Thyroid gland (tissue), 4 donors: ENCODE measurements around the gene ADCY9. TPM values are rescaled to one million over a fixed set of nuclear protein-coding genes. Genes with fewer than 3 reads are reported as not detected.
"Not testable (repeated sequence)": the region's sequence is repeated elsewhere in the genome, so short reads cannot be mapped to it uniquely, and the experiment has no call there.

ENCODE experiments used
- DNase-seq, 2 donors: peaks; one replicate each; pipeline ENCODE4 v3.0.0-alpha.2; 2019
- H3K27ac ChIP-seq, 3 donors: fragments of 200-600 bp; sonication (generic); 1 replicate in 2 of 3; 2 replicates in 1 of 3; pipeline ENCODE4 v1.5.1; 2016 to 2019; ENCODE audit warnings: mild to moderate bottlenecking in 1 of 3, moderate library complexity in 1 of 3
- H3K27me3 ChIP-seq: fragments of 200-600 bp; sonication (generic); one replicate; pipeline ENCODE4 v1.5.1; 2019
- H3K36me3 ChIP-seq, 2 donors: fragments of 200-600 bp; sonication (generic); one replicate each; pipeline ENCODE4 v1.5.1; 2016 to 2019
- H3K4me1 ChIP-seq, 2 donors: fragments of 200-600 bp; sonication (generic); one replicate each; pipeline ENCODE4 v1.5.1; 2017 to 2019
- H3K4me3 ChIP-seq, 3 donors: fragments of 200-600 bp; sonication (generic); replicated peaks in 1 of 3; 1 replicate in 2 of 3; 2 replicates in 1 of 3; pipeline ENCODE4 v1.5.1; 2016; ENCODE audit warnings: mild to moderate bottlenecking in 1 of 3
- H3K9me3 ChIP-seq: fragments of 200-600 bp; sonication (generic); one replicate; pipeline ENCODE4 v1.5.1; 2017
- POLR2A ChIP-seq, 2 donors: fragments of 450-650 bp; IDR thresholded peaks; one replicate each; pipeline ENCODE4 v1.6.1; 2017; ENCODE audit warnings: antibody characterized with exemption in 2 of 2, mild to moderate bottlenecking in 2 of 2, moderate library complexity in 1 of 2
- WGBS, 2 donors: methylation state at CpG; one replicate each; pipeline ENCODE4 v1.1.5; 2017; 5-methylcytosine and 5-hydroxymethylcytosine counted together
- intact Hi-C: fragments of 100-400 bp; cut with DNase I; formaldehyde crosslinking; loops from one replicate; pipeline ENCODE4 v1.15.1; 2023
- total RNA-seq, 4 donors: library from RNA; depleted of rRNA; stranded (reverse); fragments of >200 nt; gene quantifications; one replicate each; pipeline ENCODE4 v1.2.3, GENCODE V29; 2016
- TF ChIP-seq, protein P1 (sequence below), 6 experiments: fragments of 200-600 bp in 3 of 6; fragments of 450-650 bp in 3 of 6; sonication (generic) in 3 of 6; IDR thresholded peaks; one replicate each; pipeline ENCODE4 v1.5.1; 2016 to 2019; ENCODE audit warnings: antibody characterized with exemption in 6 of 6, mild to moderate bottlenecking in 2 of 6, inconsistent platforms in 1 of 6, moderate library complexity in 1 of 6

The ADCY9 gene
- total RNA-seq, 4 donors from 2014 or later = 61.4 to 123 (median 94.1) TPM

GRCh38 chr16:4157376-4157825, 41.2 kb upstream of the ADCY9 start:
- Histone ChIP-seq H3K4me3 (no peak overlapping the region), H3K9me3 (no peaks in the 10 kb centered on the region), H3K27me3 (no peaks in the 10 kb centered on the region), H3K27ac (no peak overlapping the region), H3K36me3 (no peaks in the 10 kb centered on the region), H3K4me1 (no peaks in the 10 kb centered on the region)
- TF ChIP-seq, protein P1, sequence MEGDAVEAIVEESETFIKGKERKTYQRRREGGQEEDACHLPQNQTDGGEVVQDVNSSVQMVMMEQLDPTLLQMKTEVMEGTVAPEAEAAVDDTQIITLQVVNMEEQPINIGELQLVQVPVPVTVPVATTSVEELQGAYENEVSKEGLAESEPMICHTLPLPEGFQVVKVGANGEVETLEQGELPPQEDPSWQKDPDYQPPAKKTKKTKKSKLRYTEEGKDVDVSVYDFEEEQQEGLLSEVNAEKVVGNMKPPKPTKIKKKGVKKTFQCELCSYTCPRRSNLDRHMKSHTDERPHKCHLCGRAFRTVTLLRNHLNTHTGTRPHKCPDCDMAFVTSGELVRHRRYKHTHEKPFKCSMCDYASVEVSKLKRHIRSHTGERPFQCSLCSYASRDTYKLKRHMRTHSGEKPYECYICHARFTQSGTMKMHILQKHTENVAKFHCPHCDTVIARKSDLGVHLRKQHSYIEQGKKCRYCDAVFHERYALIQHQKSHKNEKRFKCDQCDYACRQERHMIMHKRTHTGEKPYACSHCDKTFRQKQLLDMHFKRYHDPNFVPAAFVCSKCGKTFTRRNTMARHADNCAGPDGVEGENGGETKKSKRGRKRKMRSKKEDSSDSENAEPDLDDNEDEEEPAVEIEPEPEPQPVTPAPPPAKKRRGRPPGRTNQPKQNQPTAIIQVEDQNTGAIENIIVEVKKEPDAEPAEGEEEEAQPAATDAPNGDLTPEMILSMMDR (IDR thresholded peaks at IDR 0.05) = no peak
- TF ChIP-seq POLR2A (IDR thresholded peaks at IDR 0.05) = no peak
- 81 to 82% methylated on average over 4 of the region's 4 CpGs for WGBS, 2 donors
- intact Hi-C loops = no loop called here
- DNase-seq = no peak

- 88 to 91% methylated on average over 3 of the region's 3 CpGs for WGBS, 2 donors
- H3K36me3 ChIP-seq, H3K4me1 ChIP-seq, H3K27me3 ChIP-seq, intact Hi-C loops, DNase-seq, H3K4me3 ChIP-seq, H3K27ac ChIP-seq, H3K9me3 ChIP-seq: not testable (repeated sequence)
These were observed 40.3 kb upstream of the ADCY9 start for GRCh38 chr16:4156503-4156902.

DNA sequence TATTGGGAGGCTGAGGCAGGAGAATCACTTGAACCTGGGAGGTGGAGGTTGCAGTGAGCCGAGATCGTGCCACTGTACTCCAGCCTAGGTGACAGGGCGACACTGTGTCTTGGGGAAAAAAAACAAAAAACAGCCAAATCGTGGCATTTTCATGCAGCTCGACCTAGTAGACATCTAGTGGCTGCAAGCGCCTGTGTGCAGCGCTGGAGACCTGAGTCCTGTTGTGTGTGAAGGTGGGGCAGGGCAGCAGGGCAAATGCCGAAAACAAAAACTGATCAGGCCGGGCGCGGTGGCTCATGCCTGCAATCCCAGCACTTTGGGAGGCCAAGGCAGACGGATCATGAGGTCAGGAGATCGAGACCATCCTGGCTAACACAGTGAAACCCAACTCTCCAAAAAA, 37.1 kb upstream of the ADCY9 start:
- WGBS, 2 donors = 88% methylated on average over 13 of the region's 13 CpGs
- H3K27me3 ChIP-seq, DNase-seq, H3K4me1 ChIP-seq, intact Hi-C loops, H3K4me3 ChIP-seq, H3K9me3 ChIP-seq, H3K36me3 ChIP-seq, H3K27ac ChIP-seq: not testable (repeated sequence)

- intact Hi-C loops = no loop called here
- DNase-seq = no peak
- Histone ChIP-seq H3K27me3 (no peaks in the 10 kb centered on the region), H3K4me1 (no peaks in the 10 kb centered on the region), H3K4me3 (no peak overlapping the region), H3K27ac (no peak overlapping the region), H3K9me3 (no peaks in the 10 kb centered on the region), H3K36me3 (no peaks in the 10 kb centered on the region)
- TF ChIP-seq POLR2A (IDR thresholded peaks at IDR 0.05) = no peak
- TF ChIP-seq, protein P1 (IDR thresholded peaks at IDR 0.05) = no peak
- 71 to 84% methylated on average over 5 of the region's 5 CpGs for WGBS, 2 donors
These were observed 36.0 kb upstream of the ADCY9 start for GRCh38 chr16:4152267-4152666.

GRCh38 chr16:4147236-4147635, 31.0 kb upstream of the ADCY9 start:
- 88 to 93% methylated on average over 10 of the region's 10 CpGs for WGBS, 2 donors
- no peak overlapping the region for H3K27ac ChIP-seq
- no peak for TF ChIP-seq POLR2A (IDR thresholded peaks at IDR 0.05)
- TF ChIP-seq, protein P1 (IDR thresholded peaks at IDR 0.05) = no peak
- no peaks in the 10 kb centered on the region for H3K9me3 ChIP-seq
- intact Hi-C loops = no loop called here
- H3K27me3 ChIP-seq = no peaks in the 10 kb centered on the region
- no peaks in the 10 kb centered on the region for H3K4me1 ChIP-seq
- no peaks in the 10 kb centered on the region for H3K36me3 ChIP-seq
- DNase-seq = no peak
- no peak overlapping the region for H3K4me3 ChIP-seq

DNA sequence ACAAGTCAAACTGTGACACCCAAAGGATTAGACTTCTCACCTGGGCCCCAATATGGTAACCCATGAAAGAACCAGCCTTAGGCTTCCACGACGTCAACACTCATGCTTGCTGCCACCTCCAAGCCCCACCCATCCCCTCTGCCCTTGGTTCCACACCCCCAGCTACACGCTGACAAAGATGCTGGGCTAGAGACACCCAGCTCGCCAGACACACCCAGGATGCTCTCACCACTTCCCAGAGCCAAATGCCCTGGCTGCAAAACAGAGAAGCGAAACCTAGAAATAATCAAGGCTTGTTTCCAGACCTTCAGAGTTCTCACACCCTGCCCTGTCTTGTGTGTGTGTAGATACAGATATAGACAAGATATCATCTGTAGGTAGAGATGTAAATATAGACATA, 26.0 kb upstream of the ADCY9 start:
- TF ChIP-seq, protein P1 (IDR thresholded peaks at IDR 0.05) = no peak
- TF ChIP-seq POLR2A (IDR thresholded peaks at IDR 0.05) = no peak
- DNase-seq = no peak
- no peaks in the 10 kb centered on the region for H3K36me3 ChIP-seq
- H3K9me3 ChIP-seq = no peaks in the 10 kb centered on the region
- H3K27me3 ChIP-seq = no peaks in the 10 kb centered on the region
- H3K4me1 ChIP-seq = no peaks in the 10 kb centered on the region
- 61 to 88% methylated on average over 4 to 5 of the region's 5 CpGs for WGBS, 2 donors
- H3K27ac ChIP-seq = no peak overlapping the region
- no peak overlapping the region for H3K4me3 ChIP-seq
- intact Hi-C loops = no loop called here
